GM12878 (cell line): ENCODE data around the gene DGKB. TPM values are rescaled to one million over a fixed set of nuclear protein-coding genes. Genes with fewer than 3 reads are reported as not detected.
"Not testable (repeated sequence)": the region's sequence is repeated elsewhere in the genome, so short reads cannot be mapped to it uniquely, and the experiment has no call there.

Source experiments
- ATAC-seq: fragments of 200-7000 bp; cut with Tn5 transposase; 3 replicates; pipeline ENCODE4 v1.9.1; 2020; ENCODE audit warnings: mild to moderate bottlenecking, moderate library complexity
- BruUV-seq: library from RNA; stranded (reverse); fragments of 400-500 nt; replicated peaks from 2 replicates; lab custom pipeline; 2021; lab: Mats Ljungman, UMichigan
- CTCF ChIA-PET: fragments of 300-600 bp; sonication (Branson Sonifier 250); formaldehyde crosslinking; extraction: SDS; loops from one replicate; lab custom pipeline; 2021; ENCODE audit warnings: inconsistent platforms; lab: Yijun Ruan, JAX
- POLR2A ChIA-PET: fragments of 350-600 bp; formaldehyde crosslinking; extraction: SDS; loops from one replicate; lab custom pipeline; 2021; ENCODE audit warnings: inconsistent platforms; lab: Charles Lee
- RAD21 ChIA-PET: fragments of 300-600 bp; sonication (Branson Sonifier 250); formaldehyde crosslinking; loops from one replicate; lab custom pipeline; 2023; ENCODE audit warnings: antibody characterized with exemption; ENCODE audit not compliant: unreplicated experiment; lab: Charles Lee
- SMC1A ChIA-PET: fragments of 300-600 bp; sonication (Branson Sonifier 250); formaldehyde crosslinking; loops from one replicate; lab custom pipeline; 2023; ENCODE audit not compliant: unreplicated experiment, uncharacterized antibody; lab: Charles Lee
- DNase-seq: peaks from one replicate; pipeline ENCODE4 v3.0.0-alpha.2; 2011; ENCODE audit warnings: low read depth, low spot score
- FAIRE-seq: peaks from 3 replicates; lab custom pipeline; 2011; peaks lifted over from hg19 to GRCh38; lab: Jason Lieb, UNC
- H2AFZ ChIP-seq: 2 replicates; pipeline ENCODE4 v1.6.0; 2011; ENCODE audit warnings: low read depth, low read length, control low read depth; ENCODE audit not compliant: control insufficient read depth
- H3K27ac ChIP-seq: 2 replicates; pipeline ENCODE4 v1.5.1; 2011; ENCODE audit warnings: control low read depth; ENCODE audit not compliant: control insufficient read depth, insufficient read depth
- H3K27me3 ChIP-seq, 2 experiments: replicated peaks in 1 of 2; 2 replicates each; pipeline versions ENCODE4 v1.6.0 to v1.6.1; 2011; ENCODE audit warnings: low read length in 1 of 2; ENCODE audit not compliant: control insufficient read depth in 2 of 2, insufficient read depth in 2 of 2
- H3K36me3 ChIP-seq, 2 experiments: 2 replicates each; pipeline ENCODE4 v1.5.1; 2011; ENCODE audit warnings: low read length in 1 of 2; ENCODE audit not compliant: control insufficient read depth in 2 of 2, insufficient read depth in 2 of 2
- H3K4me1 ChIP-seq: 2 replicates; pipeline ENCODE4 v1.6.1; 2011; ENCODE audit warnings: mild to moderate bottlenecking, low read length, moderate library complexity, mixed read lengths; ENCODE audit not compliant: control insufficient read depth, insufficient read depth
- H3K4me2 ChIP-seq: 2 replicates; pipeline ENCODE4 v1.6.0; 2011; ENCODE audit warnings: control low read depth; ENCODE audit not compliant: control insufficient read depth, insufficient read depth
- H3K4me3 ChIP-seq: fragments of 200-600 bp; sonication (generic); 2 replicates; pipeline ENCODE4 v1.5.1; 2016
- H3K79me2 ChIP-seq: 2 replicates; pipeline ENCODE4 v1.6.0; 2011; ENCODE audit warnings: low read length; ENCODE audit not compliant: control insufficient read depth, insufficient read depth
- H3K9ac ChIP-seq: 2 replicates; pipeline ENCODE4 v1.8.0; 2011; ENCODE audit warnings: low read length, control low read depth, mixed read lengths; ENCODE audit not compliant: control insufficient read depth, insufficient read depth
- H3K9me3 ChIP-seq: replicated peaks from 3 replicates; pipeline ENCODE4 v1.5.1; 2011; ENCODE audit warnings: mild to moderate bottlenecking, low read length; ENCODE audit not compliant: control insufficient read depth, insufficient read depth
- H4K20me1 ChIP-seq: 2 replicates; pipeline ENCODE4 v1.6.0; 2011; ENCODE audit not compliant: control insufficient read depth, insufficient read depth
- KDM1A ChIP-seq: fragments of 200-600 bp; sonication (generic); IDR thresholded peaks from 2 replicates; pipeline ENCODE4 v1.6.1; 2016; ENCODE audit warnings: borderline replicate concordance
- MTA2 ChIP-seq: fragments of 450-650 bp; IDR thresholded peaks from 2 replicates; pipeline ENCODE4 v1.6.1; 2016; ENCODE audit warnings: low read depth, mild to moderate bottlenecking, moderate library complexity
- NBN ChIP-seq: fragments of 450-650 bp; IDR thresholded peaks from 2 replicates; pipeline ENCODE4 v1.6.1; 2016
- PAX5 ChIP-seq: IDR thresholded peaks from 2 replicates; pipeline ENCODE4 v1.6.1; 2011; ENCODE audit warnings: low read depth, low read length, borderline replicate concordance
- RUNX3 ChIP-seq: IDR thresholded peaks from 2 replicates; pipeline ENCODE4 v1.6.1; 2012; ENCODE audit warnings: low read length, inconsistent platforms
- SUPT20H ChIP-seq: IDR thresholded peaks from 2 replicates; pipeline ENCODE4 v1.6.1; 2011; ENCODE audit warnings: low read depth, mild to moderate bottlenecking, low read length, moderate library complexity, borderline replicate concordance; ENCODE audit not compliant: control insufficient read depth
- ZNF274 ChIP-seq: IDR thresholded peaks from one replicate; pipeline ENCODE4 v1.8.0; 2011; ENCODE audit not compliant: insufficient read length, insufficient read depth
- ZNF622 ChIP-seq: fragments of 450-650 bp; IDR thresholded peaks from 2 replicates; pipeline ENCODE4 v1.6.1; 2017; ENCODE audit warnings: mild to moderate bottlenecking, inconsistent platforms
- WGBS: methylation state at CpG from one replicate; pipeline ENCODE4 v1.1.6; 2016; ENCODE audit warnings: low lambda C conversion rate; ENCODE audit not compliant: insufficient replicate concordance, insufficient coverage; ENCODE audit errors: missing lambda C conversion rate; 5-methylcytosine and 5-hydroxymethylcytosine counted together
- in situ Hi-C: fragments of 300-500 bp; cut with MboI; formaldehyde crosslinking; loops from 9 replicates; pipeline ENCODE4 v1.14.3; 2018; ENCODE audit warnings: mixed read lengths
- intact Hi-C: fragments of 100-400 bp; cut with micrococcal nuclease; formaldehyde crosslinking; loops from one replicate; pipeline ENCODE4 v1.14.2; 2022; ENCODE audit not compliant: unreplicated experiment
- polyA plus RNA-seq, 11 experiments: library from polyadenylated mRNA; depleted of rRNA in 4 of 11; unstranded in 6 of 11; stranded (reverse) in 5 of 11; fragments of >200 nt; fragmentation: Nextera tagmentation in 4 of 11; fragmentation: Illumina TruSeq in 1 of 11; extraction: Ambion mirVana in 4 of 11; extraction: Trizol in 1 of 11; gene quantifications; 1 replicate in 1 of 11; 2 replicates in 10 of 11; pipeline versions ENCODE4 v1.2.1 to v1.2.3, GENCODE V29; 2011 to 2016; ENCODE audit warnings: inconsistent platforms in 2 of 11, missing spikeins in 2 of 11, low read depth in 1 of 11
- total RNA-seq, 4 experiments: library from RNA; depleted of rRNA in 3 of 4; stranded (reverse); fragments of >200 nt in 3 of 4; fragmentation: Illumina TruSeq in 1 of 4; extraction: Trizol in 1 of 4; gene quantifications; 2 replicates each; pipeline versions ENCODE4 v1.2.1 to v1.2.3, GENCODE V29; 2013 to 2021
- TF ChIP-seq, protein P1 (sequence below): IDR thresholded peaks from 2 replicates; pipeline ENCODE4 v1.6.1; 2011; ENCODE audit warnings: borderline replicate concordance, low read depth, mild to moderate bottlenecking, moderate library complexity, low read length; ENCODE audit not compliant: insufficient read depth, poor library complexity, severe bottlenecking
- TF ChIP-seq, protein P2 (sequence below): IDR thresholded peaks from 2 replicates; pipeline ENCODE4 v1.6.1; 2011; ENCODE audit warnings: low read depth, mild to moderate bottlenecking, low read length, moderate library complexity, borderline replicate concordance; ENCODE audit errors: extremely low read depth
- TF ChIP-seq, protein P3 (sequence below): fragments of 450-650 bp; IDR thresholded peaks from 2 replicates; pipeline ENCODE4 v1.6.1; 2017; ENCODE audit warnings: mild to moderate bottlenecking, moderate library complexity

DGKB gene
- total and polyA plus RNA-seq, 10 of the 15 experiments (the other 5 are each of a cell fraction or from before 2014, with no cell fraction given) = 0.02 to 0.10 (median 0.04) TPM; not detected in 6

DNA sequence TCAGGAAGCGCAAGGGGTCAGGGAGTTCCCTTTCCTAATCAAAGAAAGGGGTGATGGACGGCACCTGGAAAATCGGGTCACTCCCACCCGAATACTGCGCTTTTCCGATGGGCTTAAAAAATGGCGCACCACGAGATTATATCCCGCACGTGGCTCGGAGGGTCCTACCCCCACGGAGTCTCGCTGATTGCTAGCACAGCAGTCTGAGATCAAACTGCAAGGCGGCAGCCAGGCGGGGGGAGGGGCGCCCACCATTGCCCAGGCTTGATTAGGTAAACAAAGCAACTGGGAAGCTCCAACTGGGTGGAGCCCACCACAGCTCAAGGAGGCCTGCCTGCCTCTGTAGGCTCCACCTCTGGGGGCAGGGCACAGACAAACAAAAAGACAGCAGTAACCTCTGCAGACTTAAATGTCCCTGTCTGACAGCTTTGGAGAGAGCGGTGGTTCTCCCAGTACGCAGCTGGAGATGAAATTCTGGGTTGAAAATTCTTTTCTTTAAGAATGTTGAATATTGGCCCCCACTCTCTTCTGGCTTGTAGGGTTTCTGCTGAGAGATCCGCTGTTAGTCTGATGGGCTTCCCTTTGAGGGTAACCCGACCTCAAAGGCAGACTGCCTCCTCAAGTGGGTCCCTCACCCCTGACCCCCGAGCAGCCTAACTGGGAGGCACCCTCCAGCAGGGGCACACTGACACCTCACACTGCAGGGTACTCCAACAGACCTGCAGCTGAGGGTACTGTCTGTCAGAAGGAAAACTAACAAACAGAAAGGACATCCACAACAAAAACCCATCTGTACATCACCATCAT is 623.3 kb downstream of the DGKB start:
- H3K4me2 ChIP-seq, CTCF ChIA-PET, H3K27me3 ChIP-seq, ATAC-seq, RAD21 ChIA-PET, intact Hi-C loops, BruUV-seq, POLR2A ChIA-PET, H3K9me3 ChIP-seq, FAIRE-seq, H3K4me3 ChIP-seq, H3K4me1 ChIP-seq, SMC1A ChIA-PET, H4K20me1 ChIP-seq, H2AFZ ChIP-seq, DNase-seq, in situ Hi-C loops, H3K9ac ChIP-seq, H3K79me2 ChIP-seq, H3K36me3 ChIP-seq, H3K27ac ChIP-seq: not testable (repeated sequence)
- 32% methylated on average over 19 of the region's 21 CpGs for WGBS

- no peaks in the 10 kb centered on the region for H3K27me3 ChIP-seq
- WGBS = 81% methylated on average over 2 of the region's 2 CpGs
- H3K79me2 ChIP-seq = no peaks in the 10 kb centered on the region
- intact Hi-C loops = no loop called here
- H3K27ac ChIP-seq = no peak overlapping the region
- H2AFZ ChIP-seq = no peak overlapping the region
- ChIA-PET CTCF (no interaction called here), POLR2A (no interaction called here), RAD21 (no interaction called here), SMC1A (no interaction called here)
- in situ Hi-C loops = no loop called here
- no TSS peak for BruUV-seq
- no peak overlapping the region for H3K4me3 ChIP-seq
- no peaks in the 10 kb centered on the region for H3K9me3 ChIP-seq
- H3K9ac ChIP-seq = no peak overlapping the region
- no peaks in the 10 kb centered on the region for H4K20me1 ChIP-seq
- FAIRE-seq (no peak), ATAC-seq (no peak), DNase-seq (no peak)
- no peak overlapping the region for H3K4me2 ChIP-seq
- no peaks in the 10 kb centered on the region for H3K4me1 ChIP-seq
- H3K36me3 ChIP-seq = no peaks in the 10 kb centered on the region
- TF ChIP-seq RUNX3 (no peak), NBN (no peak), SUPT20H (no peak), KDM1A (no peak), ZNF622 (no peak), PAX5 (no peak), ZNF274 (no peak), MTA2 (no peak)
- TF ChIP-seq, protein P1, sequence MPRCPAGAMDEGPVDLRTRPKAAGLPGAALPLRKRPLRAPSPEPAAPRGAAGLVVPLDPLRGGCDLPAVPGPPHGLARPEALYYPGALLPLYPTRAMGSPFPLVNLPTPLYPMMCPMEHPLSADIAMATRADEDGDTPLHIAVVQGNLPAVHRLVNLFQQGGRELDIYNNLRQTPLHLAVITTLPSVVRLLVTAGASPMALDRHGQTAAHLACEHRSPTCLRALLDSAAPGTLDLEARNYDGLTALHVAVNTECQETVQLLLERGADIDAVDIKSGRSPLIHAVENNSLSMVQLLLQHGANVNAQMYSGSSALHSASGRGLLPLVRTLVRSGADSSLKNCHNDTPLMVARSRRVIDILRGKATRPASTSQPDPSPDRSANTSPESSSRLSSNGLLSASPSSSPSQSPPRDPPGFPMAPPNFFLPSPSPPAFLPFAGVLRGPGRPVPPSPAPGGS = no peak
- TF ChIP-seq, protein P2, sequence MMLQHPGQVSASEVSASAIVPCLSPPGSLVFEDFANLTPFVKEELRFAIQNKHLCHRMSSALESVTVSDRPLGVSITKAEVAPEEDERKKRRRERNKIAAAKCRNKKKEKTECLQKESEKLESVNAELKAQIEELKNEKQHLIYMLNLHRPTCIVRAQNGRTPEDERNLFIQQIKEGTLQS = no peak
- TF ChIP-seq, protein P3, sequence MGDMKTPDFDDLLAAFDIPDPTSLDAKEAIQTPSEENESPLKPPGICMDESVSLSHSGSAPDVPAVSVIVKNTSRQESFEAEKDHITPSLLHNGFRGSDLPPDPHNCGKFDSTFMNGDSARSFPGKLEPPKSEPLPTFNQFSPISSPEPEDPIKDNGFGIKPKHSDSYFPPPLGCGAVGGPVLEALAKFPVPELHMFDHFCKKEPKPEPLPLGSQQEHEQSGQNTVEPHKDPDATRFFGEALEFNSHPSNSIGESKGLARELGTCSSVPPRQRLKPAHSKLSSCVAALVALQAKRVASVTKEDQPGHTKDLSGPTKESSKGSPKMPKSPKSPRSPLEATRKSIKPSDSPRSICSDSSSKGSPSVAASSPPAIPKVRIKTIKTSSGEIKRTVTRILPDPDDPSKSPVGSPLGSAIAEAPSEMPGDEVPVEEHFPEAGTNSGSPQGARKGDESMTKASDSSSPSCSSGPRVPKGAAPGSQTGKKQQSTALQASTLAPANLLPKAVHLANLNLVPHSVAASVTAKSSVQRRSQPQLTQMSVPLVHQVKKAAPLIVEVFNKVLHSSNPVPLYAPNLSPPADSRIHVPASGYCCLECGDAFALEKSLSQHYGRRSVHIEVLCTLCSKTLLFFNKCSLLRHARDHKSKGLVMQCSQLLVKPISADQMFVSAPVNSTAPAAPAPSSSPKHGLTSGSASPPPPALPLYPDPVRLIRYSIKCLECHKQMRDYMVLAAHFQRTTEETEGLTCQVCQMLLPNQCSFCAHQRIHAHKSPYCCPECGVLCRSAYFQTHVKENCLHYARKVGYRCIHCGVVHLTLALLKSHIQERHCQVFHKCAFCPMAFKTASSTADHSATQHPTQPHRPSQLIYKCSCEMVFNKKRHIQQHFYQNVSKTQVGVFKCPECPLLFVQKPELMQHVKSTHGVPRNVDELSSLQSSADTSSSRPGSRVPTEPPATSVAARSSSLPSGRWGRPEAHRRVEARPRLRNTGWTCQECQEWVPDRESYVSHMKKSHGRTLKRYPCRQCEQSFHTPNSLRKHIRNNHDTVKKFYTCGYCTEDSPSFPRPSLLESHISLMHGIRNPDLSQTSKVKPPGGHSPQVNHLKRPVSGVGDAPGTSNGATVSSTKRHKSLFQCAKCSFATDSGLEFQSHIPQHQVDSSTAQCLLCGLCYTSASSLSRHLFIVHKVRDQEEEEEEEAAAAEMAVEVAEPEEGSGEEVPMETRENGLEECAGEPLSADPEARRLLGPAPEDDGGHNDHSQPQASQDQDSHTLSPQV = no peak
Observed at GRCh38 chr7:14275356-14275755, 627.2 kb downstream of the DGKB start.
